Measurements from ENCODE around the gene BMF.
A peak's percentile ranks its signal among the peaks of the same experiment; 100 is the strongest.

BMF gene

DNA sequence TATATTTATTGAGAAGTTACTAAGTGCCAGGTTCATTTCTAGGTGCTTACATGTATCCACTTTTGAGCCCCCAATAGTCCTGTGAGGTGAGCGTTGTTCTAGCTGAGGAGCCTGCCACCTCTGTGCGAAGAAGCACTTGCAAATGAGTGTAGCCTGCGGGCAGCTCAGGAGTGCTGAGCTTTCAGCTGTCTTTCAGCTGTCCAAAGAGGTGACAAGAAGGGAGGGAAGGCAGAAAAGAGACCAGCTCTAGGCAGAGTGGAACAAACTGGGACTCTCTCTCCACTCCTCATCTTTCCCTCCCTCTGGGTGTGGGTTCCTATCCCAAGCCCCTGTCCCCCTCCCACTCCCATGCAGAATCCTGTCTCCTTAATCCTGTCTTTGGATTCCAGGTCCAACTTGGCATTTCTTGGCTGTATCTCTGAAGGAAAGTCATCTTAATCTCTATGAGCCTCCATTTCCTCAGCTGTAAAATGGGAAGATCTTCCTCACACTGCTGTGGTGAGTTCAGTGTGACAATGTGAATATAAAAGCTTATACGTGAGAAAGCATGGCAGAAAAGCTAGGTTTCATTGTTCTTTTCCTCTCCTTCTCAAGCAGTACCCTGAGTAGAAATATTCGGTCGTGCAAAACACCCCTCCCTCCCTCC, 63.0 kb downstream of the BMF start:
- no peak for DNase-seq

DNA sequence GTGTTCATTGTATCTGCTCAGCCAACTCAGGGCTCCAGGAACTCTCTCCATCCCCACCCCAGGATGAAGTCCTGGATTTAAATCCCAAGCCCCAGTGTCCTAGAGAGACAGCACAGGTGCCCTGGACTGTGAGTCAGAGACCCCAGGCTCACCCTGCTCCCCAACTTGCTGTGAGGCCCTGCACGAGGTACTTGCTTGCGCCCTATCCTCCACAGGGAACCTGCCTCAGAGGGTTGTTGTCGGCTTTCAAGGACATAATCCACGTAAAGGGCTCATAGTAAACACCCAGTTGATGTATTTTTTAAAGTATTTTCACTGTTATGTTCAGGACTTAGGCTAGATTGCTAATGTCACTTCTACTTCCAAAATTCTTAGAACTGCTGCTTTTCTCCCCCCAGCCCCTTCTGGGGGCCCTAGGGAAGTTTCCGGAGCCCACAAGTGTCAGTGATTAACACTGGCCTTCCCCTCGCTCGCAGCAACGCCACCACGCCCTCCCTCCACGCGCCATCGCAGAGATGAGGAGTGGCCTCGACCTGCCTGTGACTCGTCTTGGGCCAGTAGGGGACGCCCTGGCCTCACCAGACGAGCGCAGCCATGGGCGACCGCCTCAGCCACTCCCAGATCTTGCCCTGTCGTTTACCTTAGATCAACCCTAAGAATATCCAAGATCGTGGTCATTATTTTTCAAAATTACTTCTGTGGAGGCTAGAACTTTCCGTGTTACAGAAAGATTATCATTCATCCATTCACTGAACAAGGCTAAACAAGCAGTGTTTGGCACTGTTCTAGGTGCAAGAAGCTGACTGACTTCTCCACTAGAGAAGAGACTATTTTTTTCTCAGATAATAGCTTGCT, 63.7 kb downstream of the BMF start:
- DNase-seq = peak; percentile 84

DNA sequence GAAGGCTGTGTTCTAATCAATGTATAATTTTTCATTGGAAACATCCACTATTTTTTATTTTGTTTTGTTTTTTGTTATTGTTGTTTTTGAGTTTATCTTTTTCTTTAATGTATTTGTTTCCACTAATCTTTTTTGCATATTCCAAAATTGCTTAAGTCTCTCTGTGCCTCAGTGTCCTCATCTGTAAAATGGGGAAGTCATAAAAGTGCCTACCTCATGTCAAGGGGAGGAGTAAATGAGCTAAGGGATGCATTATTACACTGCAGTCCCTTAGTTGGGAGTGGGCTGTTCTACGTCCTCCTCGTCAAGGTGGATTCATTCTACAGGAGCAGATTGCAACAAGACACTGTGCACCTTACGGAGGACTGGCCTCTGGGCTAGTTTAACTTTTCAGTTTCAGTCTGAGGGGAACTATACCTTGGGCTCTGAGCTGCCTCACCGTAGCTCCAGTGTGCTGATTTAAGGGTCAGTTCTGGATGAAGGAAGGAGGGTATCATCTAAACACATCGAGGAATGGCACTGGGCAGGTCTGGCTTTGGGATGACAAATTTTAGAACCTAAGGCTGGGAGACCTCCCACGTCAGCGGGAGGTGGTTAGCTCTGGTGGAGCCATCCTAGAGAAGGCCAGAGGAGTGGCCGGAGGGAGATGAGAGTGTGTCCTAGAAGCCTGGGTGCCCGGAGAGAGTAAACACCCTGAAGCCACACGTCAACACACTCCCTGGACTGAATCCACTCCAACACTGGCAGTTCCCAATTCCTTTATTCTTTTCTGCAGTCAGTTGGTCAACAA, 64.6 kb downstream of the BMF start:
- DNase-seq = no peak

DNA sequence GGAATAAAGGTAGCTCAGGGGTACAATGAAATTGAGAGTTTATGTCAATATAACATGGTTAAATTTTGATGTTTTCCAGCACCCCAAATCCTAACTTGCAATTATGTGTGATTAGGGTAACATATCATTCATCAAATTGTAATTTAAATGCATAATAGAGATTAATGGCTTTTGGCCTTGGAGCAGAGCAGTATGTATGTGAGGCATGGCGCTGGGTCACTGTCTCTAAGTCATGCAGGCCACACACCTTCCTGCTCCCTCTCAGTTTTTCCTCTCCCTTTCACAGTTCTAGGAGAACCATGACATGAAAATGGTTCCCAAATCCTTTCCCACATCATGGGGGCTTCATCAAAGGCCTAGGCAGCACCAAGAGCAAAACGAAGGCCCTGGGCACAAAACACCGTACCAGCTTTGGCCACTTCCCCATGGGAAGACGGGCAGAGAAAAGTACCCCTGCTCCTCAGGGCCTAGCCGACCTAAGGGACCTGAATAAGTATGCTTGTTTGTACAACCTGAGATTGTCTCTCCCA, 65.8 kb downstream of the BMF start:
- no peak for DNase-seq

DNA sequence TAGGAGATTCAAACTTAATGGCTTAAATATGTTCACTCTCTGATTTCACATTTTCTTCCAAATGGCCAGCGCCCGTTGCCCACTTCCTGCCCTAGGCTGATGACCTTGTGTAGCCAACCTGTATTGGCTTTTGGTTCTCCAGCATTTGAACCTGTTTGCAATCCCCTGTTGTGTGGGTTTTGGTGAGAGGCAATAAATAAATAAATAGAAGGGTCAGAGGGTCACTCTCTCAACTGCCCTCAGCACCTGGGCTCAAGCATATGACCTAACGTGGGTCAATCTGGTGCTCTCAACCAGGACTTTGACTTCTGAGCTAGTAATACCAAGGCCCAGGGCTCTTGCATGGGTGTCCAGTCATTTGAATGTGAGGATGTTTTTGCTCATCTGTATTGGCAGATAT, 67.9 kb downstream of the BMF start:
- no peak for DNase-seq

DNA sequence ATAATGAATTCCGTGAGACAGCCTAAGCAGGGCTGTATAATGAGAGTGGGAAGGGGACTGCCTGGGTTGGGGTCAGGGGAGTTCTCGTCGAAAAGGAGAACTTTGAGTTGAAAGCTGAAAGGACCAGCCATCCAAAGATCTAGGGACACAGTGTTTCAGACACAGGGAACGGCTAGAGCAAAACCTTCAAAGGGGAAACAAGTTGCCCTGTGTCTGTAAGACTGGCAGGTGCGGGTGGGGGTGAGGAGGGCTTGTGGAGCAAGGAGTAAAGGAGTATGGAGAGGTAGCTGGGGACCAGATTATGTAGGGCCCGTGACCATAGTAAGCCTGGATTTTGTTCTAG, 68.4 kb downstream of the BMF start:
- no peak for DNase-seq

DNA sequence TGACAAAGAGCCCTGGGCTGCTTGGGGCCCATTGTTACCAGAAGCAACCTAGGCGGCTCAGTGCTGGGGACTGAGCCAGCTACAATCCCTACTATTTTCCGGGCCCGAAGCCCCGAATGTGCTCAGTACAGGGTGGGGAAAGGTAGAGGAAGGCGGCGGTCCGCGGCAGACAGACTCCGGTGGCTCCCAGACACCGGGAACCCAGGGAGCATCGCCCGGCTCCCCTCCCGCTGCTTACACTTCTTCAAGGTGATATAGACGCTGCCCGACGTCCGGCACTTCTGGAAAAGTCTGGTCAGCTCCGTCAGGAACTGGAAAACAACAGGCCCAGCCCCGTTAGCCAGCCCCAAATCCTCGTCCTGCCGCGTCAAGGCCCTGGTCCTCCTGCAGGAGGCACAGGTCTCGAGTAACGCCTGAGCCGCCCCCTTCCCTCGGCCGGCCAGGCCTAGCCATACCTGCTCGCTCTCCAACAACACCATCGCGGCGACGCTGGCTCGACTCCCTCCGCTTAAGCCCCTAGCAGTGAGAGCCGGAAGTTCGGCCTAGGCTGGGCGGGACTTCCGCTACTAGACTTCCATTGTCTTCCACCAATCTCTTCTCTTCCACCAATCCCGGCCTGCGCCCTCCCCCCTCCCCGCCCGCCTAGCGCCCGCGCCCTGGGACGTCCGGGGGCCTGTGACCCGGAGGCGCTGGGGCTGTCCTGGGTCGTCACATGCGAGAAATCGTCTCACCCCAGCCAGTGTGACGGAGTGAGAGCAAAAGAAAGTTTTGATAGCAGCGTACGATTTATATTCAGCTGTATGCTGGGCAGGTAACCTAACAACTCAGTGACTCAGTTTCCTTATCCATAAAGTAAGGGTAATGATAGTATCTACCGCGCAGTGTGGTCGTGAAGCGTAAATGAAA, 69.8 kb downstream of the BMF start, which contains the start of gene SRP14:
SRP14 (minus strand) TSS at position 544 of the 906 bp plus-strand sequence; CDS start at position 479, 65 bp downstream.
- peak; percentile 94 for DNase-seq

DNA sequence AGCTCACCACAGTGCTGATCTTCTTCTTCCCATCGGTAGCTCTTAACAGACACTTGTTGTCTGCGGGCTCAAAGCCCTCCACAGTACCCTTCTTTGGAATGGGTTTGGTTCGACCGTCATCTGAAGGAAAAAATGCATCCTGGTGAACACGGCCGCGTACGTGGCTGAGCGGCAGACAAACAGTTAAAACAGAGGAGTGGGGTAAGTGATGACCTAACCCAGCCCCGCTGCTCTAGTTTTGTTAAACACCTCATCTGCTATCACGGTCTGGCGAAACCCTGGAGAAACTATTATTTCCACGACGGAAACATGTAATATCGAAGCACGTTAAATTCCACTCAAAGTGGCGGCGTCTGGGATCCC, 70.4 kb downstream of the BMF start:
- DNase-seq = peak; percentile 20

Measured in CD4-positive, alpha-beta T cell treated with Interleukin-17A for 1 hour (primary cell).